Ishikawa (cell line): ENCODE data around the gene KBTBD12.

Source experiments
- CEBPB ChIP-seq: IDR thresholded peaks from 2 replicates; pipeline ENCODE4 v1.6.1; 2012
- CREB1 ChIP-seq: IDR thresholded peaks from 2 replicates; pipeline ENCODE4 v1.6.1; 2012; ENCODE audit warnings: low read depth
- EGR1 ChIP-seq: IDR thresholded peaks from 2 replicates; pipeline ENCODE4 v1.6.1; 2012
- EP300 ChIP-seq: IDR thresholded peaks from 2 replicates; pipeline ENCODE4 v1.6.1; 2012; ENCODE audit warnings: borderline replicate concordance
- NFIC ChIP-seq: IDR thresholded peaks from 2 replicates; pipeline ENCODE4 v1.6.1; 2012
- TAF1 ChIP-seq: IDR thresholded peaks from 2 replicates; pipeline ENCODE4 v1.6.1; 2012; ENCODE audit warnings: low read depth, mild to moderate bottlenecking
- TCF12 ChIP-seq: IDR thresholded peaks from 2 replicates; pipeline ENCODE4 v1.6.1; 2012; ENCODE audit warnings: low read depth
- ZBTB7A ChIP-seq: IDR thresholded peaks from 2 replicates; pipeline ENCODE4 v1.6.1; 2012; ENCODE audit warnings: low read depth
- TF ChIP-seq, protein P1 (sequence below): IDR thresholded peaks from 2 replicates; pipeline ENCODE4 v1.6.1; 2012
- TF ChIP-seq, protein P2 (sequence below): IDR thresholded peaks from 2 replicates; pipeline ENCODE4 v1.6.1; 2012; ENCODE audit warnings: low read depth, mild to moderate bottlenecking

DNA sequence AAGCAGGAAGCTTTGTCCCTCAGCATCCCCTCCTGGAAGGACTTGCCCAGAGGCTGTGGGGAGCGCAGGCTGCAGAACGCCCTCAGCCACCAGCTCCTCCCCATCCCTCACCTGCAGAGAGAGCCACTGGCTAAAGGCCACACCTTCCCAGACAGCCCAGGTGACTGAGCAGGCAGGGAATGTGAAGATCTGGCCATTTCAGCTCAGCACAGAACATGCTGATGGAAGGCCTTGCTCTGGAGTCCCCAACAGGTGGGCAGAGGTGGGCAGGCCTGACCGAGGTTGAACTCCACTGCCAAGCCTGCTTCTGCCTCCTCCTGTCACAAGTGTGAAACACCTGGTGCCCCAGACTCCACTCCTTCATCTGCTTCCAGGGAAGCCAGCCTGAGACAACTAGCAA, 86.5 kb downstream of the KBTBD12 start:
- TF ChIP-seq TCF12 (no peak), ZBTB7A (no peak), CEBPB (no peak), TAF1 (no peak), CREB1 (no peak), EGR1 (no peak), EP300 (no peak), NFIC (no peak)
- TF ChIP-seq, protein P1, sequence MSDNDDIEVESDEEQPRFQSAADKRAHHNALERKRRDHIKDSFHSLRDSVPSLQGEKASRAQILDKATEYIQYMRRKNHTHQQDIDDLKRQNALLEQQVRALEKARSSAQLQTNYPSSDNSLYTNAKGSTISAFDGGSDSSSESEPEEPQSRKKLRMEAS = no peak
- TF ChIP-seq, protein P2, sequence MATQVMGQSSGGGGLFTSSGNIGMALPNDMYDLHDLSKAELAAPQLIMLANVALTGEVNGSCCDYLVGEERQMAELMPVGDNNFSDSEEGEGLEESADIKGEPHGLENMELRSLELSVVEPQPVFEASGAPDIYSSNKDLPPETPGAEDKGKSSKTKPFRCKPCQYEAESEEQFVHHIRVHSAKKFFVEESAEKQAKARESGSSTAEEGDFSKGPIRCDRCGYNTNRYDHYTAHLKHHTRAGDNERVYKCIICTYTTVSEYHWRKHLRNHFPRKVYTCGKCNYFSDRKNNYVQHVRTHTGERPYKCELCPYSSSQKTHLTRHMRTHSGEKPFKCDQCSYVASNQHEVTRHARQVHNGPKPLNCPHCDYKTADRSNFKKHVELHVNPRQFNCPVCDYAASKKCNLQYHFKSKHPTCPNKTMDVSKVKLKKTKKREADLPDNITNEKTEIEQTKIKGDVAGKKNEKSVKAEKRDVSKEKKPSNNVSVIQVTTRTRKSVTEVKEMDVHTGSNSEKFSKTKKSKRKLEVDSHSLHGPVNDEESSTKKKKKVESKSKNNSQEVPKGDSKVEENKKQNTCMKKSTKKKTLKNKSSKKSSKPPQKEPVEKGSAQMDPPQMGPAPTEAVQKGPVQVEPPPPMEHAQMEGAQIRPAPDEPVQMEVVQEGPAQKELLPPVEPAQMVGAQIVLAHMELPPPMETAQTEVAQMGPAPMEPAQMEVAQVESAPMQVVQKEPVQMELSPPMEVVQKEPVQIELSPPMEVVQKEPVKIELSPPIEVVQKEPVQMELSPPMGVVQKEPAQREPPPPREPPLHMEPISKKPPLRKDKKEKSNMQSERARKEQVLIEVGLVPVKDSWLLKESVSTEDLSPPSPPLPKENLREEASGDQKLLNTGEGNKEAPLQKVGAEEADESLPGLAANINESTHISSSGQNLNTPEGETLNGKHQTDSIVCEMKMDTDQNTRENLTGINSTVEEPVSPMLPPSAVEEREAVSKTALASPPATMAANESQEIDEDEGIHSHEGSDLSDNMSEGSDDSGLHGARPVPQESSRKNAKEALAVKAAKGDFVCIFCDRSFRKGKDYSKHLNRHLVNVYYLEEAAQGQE = no peak
